Heart left ventricle (tissue), 13 donors: ENCODE data around the gene CACNA2D1.

ENCODE experiments used
- POLR2A ChIP-seq, 2 donors: fragments of 450-650 bp; IDR thresholded peaks; one replicate each; pipeline ENCODE4 v1.6.1; 2017; ENCODE audit warnings: antibody characterized with exemption in 2 of 2, mild to moderate bottlenecking in 2 of 2, moderate library complexity in 2 of 2
- TF ChIP-seq, protein P1 (sequence below), 12 donors: fragments of 200-600 bp; sonication (generic) in 4 of 12; IDR thresholded peaks; one replicate each; pipeline versions ENCODE4 v1.5.0 to v1.8.0; 2018 to 2022; ENCODE audit warnings: antibody characterized with exemption in 12 of 12, mild to moderate bottlenecking in 5 of 12
- donor health status: ischemic (EF 13 %, LVEDD 7.1; RV severe dilation, severe dysfunction).
- donor health status: DM: no; HTN: yes; CAD: no.
- donor health status: DM: no; HTN: no; CAD: no.
- donor health status: ischemic (EF 25% LVEDD 6.9; RV normal size, moderate dysfunction).
- donor health status: ischemic (EF 25% LVEDD 5.7; RV mildly dilated, moderate dysfunction).
- donor health status: ischemic (EF 35%, LVEDD 5.7; RV mildly dilated, moderate dysfunction).
- donor health status: nonischemic (EF 11% LVEDD 7.7; RV severe dilation, severe dysfunction).
- donor health status: DM: yes; HTN: yes; CAD: no.
- donor health status: PGD.
- donor health status: ischemic (EF 29% LVEDD 5.4; RV normal size, mild dysfunction).
- donor health status: nonischemic (EF 23%, LVEDD 6.1; RV moderate dilation, normal function).

DNA sequence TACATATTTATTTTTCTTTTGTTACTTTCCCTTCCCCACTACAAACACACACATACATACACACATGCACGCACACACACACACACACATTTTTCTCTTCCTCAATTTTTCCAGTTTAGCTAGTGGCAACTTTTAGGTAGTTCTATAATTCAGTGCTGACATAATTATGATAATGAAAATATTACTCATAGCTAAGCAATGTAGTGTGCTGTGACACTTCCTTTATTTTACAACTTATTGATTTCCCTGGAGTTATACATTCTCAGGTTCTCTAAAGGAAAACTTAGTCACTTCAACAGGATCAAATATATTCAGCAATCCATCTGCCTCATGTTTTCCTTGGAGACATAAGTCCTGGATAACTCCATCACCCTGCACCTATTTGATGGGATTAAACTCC is 151.6 kb downstream of the CACNA2D1 start:
- TF ChIP-seq, protein P1, sequence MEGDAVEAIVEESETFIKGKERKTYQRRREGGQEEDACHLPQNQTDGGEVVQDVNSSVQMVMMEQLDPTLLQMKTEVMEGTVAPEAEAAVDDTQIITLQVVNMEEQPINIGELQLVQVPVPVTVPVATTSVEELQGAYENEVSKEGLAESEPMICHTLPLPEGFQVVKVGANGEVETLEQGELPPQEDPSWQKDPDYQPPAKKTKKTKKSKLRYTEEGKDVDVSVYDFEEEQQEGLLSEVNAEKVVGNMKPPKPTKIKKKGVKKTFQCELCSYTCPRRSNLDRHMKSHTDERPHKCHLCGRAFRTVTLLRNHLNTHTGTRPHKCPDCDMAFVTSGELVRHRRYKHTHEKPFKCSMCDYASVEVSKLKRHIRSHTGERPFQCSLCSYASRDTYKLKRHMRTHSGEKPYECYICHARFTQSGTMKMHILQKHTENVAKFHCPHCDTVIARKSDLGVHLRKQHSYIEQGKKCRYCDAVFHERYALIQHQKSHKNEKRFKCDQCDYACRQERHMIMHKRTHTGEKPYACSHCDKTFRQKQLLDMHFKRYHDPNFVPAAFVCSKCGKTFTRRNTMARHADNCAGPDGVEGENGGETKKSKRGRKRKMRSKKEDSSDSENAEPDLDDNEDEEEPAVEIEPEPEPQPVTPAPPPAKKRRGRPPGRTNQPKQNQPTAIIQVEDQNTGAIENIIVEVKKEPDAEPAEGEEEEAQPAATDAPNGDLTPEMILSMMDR (IDR thresholded peaks at IDR 0.05) = no peak
- TF ChIP-seq POLR2A (IDR thresholded peaks at IDR 0.05) = no peak
